Activated CD8-positive, alpha-beta memory T cell treated with anti-CD3 and anti-CD28 coated beads, Interleukin-2, amount 50 U/mL, for 1 hour (primary cell): Measurements from ENCODE around the gene NT5C2.
"Not testable (repeated sequence)": the region's sequence is repeated elsewhere in the genome, so short reads cannot be mapped to it uniquely, and the experiment has no call there.

Experiments used
- DNase-seq: peaks from one replicate; pipeline ENCODE4 v3.0.0-alpha.2; 2020; ENCODE audit errors: extremely low read depth

Gene NT5C2

GRCh38 chr10:103086799-103087198, 106.3 kb downstream of the NT5C2 start:
- no peak for DNase-seq

GRCh38 chr10:103086261-103086660, 106.8 kb downstream of the NT5C2 start:
- no peak for DNase-seq

GRCh38 chr10:103083977-103084320, 109.1 kb downstream of the NT5C2 start:
- no peak for DNase-seq

- no peak for DNase-seq
These were observed 109.7 kb downstream of the NT5C2 start for GRCh38 chr10:103083266-103083976.

GRCh38 chr10:103082683-103083082, 110.4 kb downstream of the NT5C2 start:
- no peak for DNase-seq

- no peak for DNase-seq
These were observed 112.0 kb downstream of the NT5C2 start for GRCh38 chr10:103080891-103081581.

- no peak for DNase-seq
These were observed 113.1 kb downstream of the NT5C2 start for GRCh38 chr10:103079946-103080345.

GRCh38 chr10:103079100-103079499, 114.0 kb downstream of the NT5C2 start:
- no peak for DNase-seq

GRCh38 chr10:103078676-103079075, 114.4 kb downstream of the NT5C2 start:
- no peak for DNase-seq

- DNase-seq = no peak
These were observed 114.8 kb downstream of the NT5C2 start for GRCh38 chr10:103078309-103078615.

GRCh38 chr10:103077491-103078308, 115.4 kb downstream of the NT5C2 start:
- DNase-seq = no peak

- DNase-seq = no peak
These were observed 116.1 kb downstream of the NT5C2 start for GRCh38 chr10:103077020-103077419.

GRCh38 chr10:103072891-103073290, 120.2 kb downstream of the NT5C2 start:
- no peak for DNase-seq

- no peak for DNase-seq
These were observed 120.8 kb downstream of the NT5C2 start for GRCh38 chr10:103072276-103072675.

- DNase-seq = peak; percentile 30
These were observed 123.4 kb downstream of the NT5C2 start for GRCh38 chr10:103069453-103070331.

GRCh38 chr10:103067956-103068355, 125.1 kb downstream of the NT5C2 start:
- DNase-seq = no peak

GRCh38 chr10:103067484-103067883, 125.6 kb downstream of the NT5C2 start:
- no peak for DNase-seq

- not testable (repeated sequence) for DNase-seq
These were observed 126.0 kb downstream of the NT5C2 start for GRCh38 chr10:103067099-103067477.

GRCh38 chr10:103066141-103067098, 126.7 kb downstream of the NT5C2 start:
- DNase-seq = no peak

- DNase-seq = no peak
These were observed 128.1 kb downstream of the NT5C2 start for GRCh38 chr10:103064956-103065355.
